SW480 (cell line): ENCODE results near the gene KLK5.
"Not testable (repeated sequence)": the region's sequence is repeated elsewhere in the genome, so short reads cannot be mapped to it uniquely, and the experiment has no call there.

Experiments
- DNase-seq: peaks from one replicate; pipeline ENCODE4 v3.0.0-alpha.2; 2016; ENCODE audit warnings: low spot score

Gene KLK5, protein sequence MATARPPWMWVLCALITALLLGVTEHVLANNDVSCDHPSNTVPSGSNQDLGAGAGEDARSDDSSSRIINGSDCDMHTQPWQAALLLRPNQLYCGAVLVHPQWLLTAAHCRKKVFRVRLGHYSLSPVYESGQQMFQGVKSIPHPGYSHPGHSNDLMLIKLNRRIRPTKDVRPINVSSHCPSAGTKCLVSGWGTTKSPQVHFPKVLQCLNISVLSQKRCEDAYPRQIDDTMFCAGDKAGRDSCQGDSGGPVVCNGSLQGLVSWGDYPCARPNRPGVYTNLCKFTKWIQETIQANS

GRCh38 chr19:50952910-50953309, at the start of gene KLK5:
Gene KLK5 (minus strand): TSS chr19:50953038. CDS start chr19:50952657, 381 bp downstream.
- DNase-seq, result no peak

DNA sequence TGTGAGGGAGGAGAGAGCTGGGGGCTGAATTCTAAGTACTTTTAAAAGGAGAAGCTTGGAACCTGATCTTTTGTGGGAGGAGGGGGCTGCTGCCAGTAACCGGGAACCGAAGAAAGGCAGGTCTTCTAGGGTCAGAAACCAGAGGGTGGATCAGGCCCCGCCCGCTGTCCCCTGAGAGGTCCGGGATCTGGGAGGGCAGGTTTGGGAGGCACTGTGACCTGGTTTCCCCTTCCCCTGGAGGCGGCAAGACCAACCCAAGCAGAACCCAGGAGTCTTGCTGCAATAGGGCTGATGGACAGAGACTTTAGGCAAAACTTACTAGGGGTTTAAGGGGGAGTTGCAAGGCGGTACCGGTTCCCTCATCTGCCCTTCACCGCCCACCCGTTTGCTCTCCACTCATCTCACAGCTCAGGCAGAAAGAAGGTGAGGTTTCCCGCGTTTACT, 49.3 kb upstream of the KLK5 start:
- no peak for DNase-seq

- no peak for DNase-seq
These were observed 48.7 kb upstream of the KLK5 start, which contains the start of gene KLK8 for GRCh38 chr19:51001515-51001914. Gene KLK8 (minus strand): TSS chr19:51001604. CDS start chr19:51001167, 437 bp downstream.

- DNase-seq, result no peak
These were observed 48.1 kb upstream of the KLK5 start for GRCh38 chr19:51000981-51001380.

DNA sequence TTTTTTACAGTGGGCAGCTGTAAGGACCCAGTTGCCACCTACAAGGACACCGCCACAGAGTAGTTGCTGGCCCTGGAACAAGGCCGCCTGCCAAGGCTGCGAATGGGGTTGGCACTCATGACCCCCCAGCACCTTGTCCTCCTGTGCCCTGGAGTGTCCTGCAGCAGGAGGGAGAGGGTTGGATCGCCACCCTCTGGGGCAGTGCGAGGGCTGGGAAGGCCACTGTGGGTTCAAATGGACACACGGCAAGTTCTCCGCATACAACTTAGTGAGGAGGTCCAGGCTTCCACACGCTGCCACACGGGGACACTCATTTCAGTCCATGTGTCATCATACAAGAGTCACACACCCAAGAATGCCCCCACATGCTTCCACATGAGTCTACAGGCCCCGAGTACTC, 47.6 kb upstream of the KLK5 start:
- DNase-seq, result no peak

GRCh38 chr19:50998686-50999085, 45.8 kb upstream of the KLK5 start:
- DNase-seq, result no peak

- no peak for DNase-seq
These were observed 45.2 kb upstream of the KLK5 start for GRCh38 chr19:50998061-50998460.

DNA sequence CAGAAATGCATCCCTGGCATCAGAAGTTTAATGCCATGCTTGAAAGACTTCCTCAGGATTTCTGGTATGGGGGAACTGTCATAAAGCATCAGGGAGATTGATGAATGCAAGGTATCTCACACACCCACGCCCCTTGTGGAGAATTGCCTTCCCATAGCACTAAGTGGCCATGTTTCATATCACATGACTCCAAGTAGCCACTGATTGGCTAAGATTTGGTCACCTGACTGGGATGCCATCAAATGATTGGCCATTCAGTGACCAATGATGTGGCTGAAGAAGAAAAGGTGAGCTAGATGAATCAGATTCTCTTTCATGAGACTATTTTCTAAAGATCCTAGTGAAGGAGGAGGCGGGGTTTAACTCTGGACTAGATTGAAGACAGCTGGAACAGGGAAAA, 41.3 kb upstream of the KLK5 start:
- DNase-seq, result peak; percentile 60

GRCh38 chr19:50992666-50993035, 39.8 kb upstream of the KLK5 start:
- DNase-seq, result no peak

- not testable (repeated sequence) for DNase-seq
These were observed 31.6 kb upstream of the KLK5 start for GRCh38 chr19:50984416-50984815.

- DNase-seq, result peak; percentile 34
These were observed 30.9 kb upstream of the KLK5 start, which contains the start of gene KLK7 for GRCh38 chr19:50983625-50984292. Gene KLK7 (minus strand): TSS chr19:50983917. CDS start chr19:50982399, 1,518 bp downstream.

GRCh38 chr19:50982186-50982585, 29.3 kb upstream of the KLK5 start:
- DNase-seq, result no peak

- no peak for DNase-seq
These were observed 28.8 kb upstream of the KLK5 start for GRCh38 chr19:50981587-50982146.

GRCh38 chr19:50980208-50980607, 27.4 kb upstream of the KLK5 start:
- no peak for DNase-seq

GRCh38 chr19:50979758-50980157, 26.9 kb upstream of the KLK5 start:
- no peak for DNase-seq

DNA sequence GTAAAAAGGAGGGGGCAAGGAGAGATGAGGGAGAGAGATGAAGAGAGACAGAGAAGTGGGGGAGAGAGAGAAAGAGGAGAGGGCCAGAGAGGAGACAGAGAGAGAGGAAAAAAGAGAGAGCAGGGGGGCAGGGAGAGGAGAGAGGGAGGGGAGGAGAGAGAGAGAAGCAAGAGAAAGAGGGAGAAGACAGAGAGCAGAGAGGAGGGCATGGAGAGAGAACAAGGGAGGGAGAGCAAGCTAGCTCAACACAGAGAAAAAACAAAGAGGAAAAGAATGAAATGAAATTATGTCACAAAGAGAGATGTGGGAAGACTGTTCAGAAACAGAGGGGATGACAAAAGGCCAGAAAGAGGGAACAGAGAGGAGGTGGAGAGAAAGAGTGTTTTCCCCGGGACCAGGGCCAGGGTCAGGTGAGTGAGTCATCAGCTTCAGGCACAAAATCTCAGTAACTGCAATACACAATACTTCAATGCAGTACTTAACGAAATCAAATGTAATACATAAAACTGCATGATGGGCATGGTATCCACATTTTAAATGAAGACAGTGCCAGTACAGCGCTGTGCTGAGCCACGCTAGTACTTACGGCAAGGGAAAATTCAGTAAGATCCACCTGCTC, 26.0 kb upstream of the KLK5 start:
- peak; percentile 63 for DNase-seq

- peak; percentile 90 for DNase-seq
These were observed 24.8 kb upstream of the KLK5 start for GRCh38 chr19:50977626-50978025.

- DNase-seq, result peak; percentile 98
These were observed 22.9 kb upstream of the KLK5 start for GRCh38 chr19:50975766-50976165.

GRCh38 chr19:50974702-50975556, 22.1 kb upstream of the KLK5 start:
- DNase-seq, result no peak

- DNase-seq, result no peak
These were observed 20.0 kb upstream of the KLK5 start for GRCh38 chr19:50972795-50973376.

- not testable (repeated sequence) for DNase-seq
These were observed 17.0 kb upstream of the KLK5 start for GRCh38 chr19:50969810-50970209.
